ENCODE data around the gene TBX6. TPM values are rescaled to one million over a fixed set of nuclear protein-coding genes. Genes with fewer than 3 reads are reported as not detected.

The TBX6 gene
- total and polyA plus RNA-seq, 10 of the 15 experiments (the other 5 are each of a cell fraction or from before 2014, with no cell fraction given), result 0.08 to 0.90 (median 0.31) TPM; not detected in 2

- TF ChIP-seq IRF3 (IDR thresholded peaks at IDR 0.05) (no peak), PAX8 (IDR thresholded peaks at IDR 0.05) (no peak), ZZZ3 (IDR thresholded peaks at IDR 0.05; ENCODE audit: control insufficient read depth, insufficient read length, low read depth) (no peak), RBBP5 (conservative IDR thresholded peaks at IDR 0.05) (no peak), ZBTB33 (IDR thresholded peaks at IDR 0.05) (no peak), IRF4 (IDR thresholded peaks at IDR 0.05; ENCODE audit: low read depth, low read length) (no peak)
Measured at GRCh38 chr16:30104492-30104891, 12.8 kb upstream of the TBX6 start (continued).

- ATAC-seq, result no peak
- WGBS (ENCODE audit: insufficient coverage, insufficient replicate concordance, low lambda C conversion rate, missing lambda C conversion rate), result 31% methylated on average over 3 of the region's 4 CpGs
- no TSS peak for BruUV-seq (replicated peaks)
- no peak for TF ChIP-seq ZBTB40 (IDR thresholded peaks at IDR 0.05; ENCODE audit: borderline replicate concordance)
- no peak for TF ChIP-seq ZNF217 (IDR thresholded peaks at IDR 0.05)
- TF ChIP-seq, protein P1, sequence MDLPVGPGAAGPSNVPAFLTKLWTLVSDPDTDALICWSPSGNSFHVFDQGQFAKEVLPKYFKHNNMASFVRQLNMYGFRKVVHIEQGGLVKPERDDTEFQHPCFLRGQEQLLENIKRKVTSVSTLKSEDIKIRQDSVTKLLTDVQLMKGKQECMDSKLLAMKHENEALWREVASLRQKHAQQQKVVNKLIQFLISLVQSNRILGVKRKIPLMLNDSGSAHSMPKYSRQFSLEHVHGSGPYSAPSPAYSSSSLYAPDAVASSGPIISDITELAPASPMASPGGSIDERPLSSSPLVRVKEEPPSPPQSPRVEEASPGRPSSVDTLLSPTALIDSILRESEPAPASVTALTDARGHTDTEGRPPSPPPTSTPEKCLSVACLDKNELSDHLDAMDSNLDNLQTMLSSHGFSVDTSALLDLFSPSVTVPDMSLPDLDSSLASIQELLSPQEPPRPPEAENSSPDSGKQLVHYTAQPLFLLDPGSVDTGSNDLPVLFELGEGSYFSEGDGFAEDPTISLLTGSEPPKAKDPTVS (IDR thresholded peaks at IDR 0.05; ENCODE audit: low read depth, low read length), result no peak
- no peak for TF ChIP-seq PKNOX1 (IDR thresholded peaks at IDR 0.05)
- no peak for TF ChIP-seq MEF2B (IDR thresholded peaks at IDR 0.05; ENCODE audit: partially characterized antibody, poor library complexity, severe bottlenecking)
- TF ChIP-seq MYC (IDR thresholded peaks at IDR 0.05; ENCODE audit: insufficient read depth, insufficient read length, insufficient replicate concordance, low read length, severe bottlenecking), result no peak
- TF ChIP-seq WRNIP1 (IDR thresholded peaks at IDR 0.05; ENCODE audit: borderline replicate concordance, low read depth, low read length), result no peak
Measured at GRCh38 chr16:30104090-30104489, 12.4 kb upstream of the TBX6 start.

More at GRCh38 chr16:30104090-30104489, 12.4 kb upstream of the TBX6 start:
- POLR2A ChIA-PET, result no interaction called here
- Histone ChIP-seq H3K9ac (ENCODE audit: control insufficient read depth, insufficient read depth, low read length) (no peak overlapping the region), H3K4me3 (no peak overlapping the region), H3K9me3 (replicated peaks; ENCODE audit: control insufficient read depth, insufficient read depth, low read length) (no peaks in the 10 kb centered on the region; the same call in 2 of the 3 replicates), H2AFZ (ENCODE audit: control insufficient read depth, low read depth, low read length) (no peak overlapping the region), H3K4me1 (ENCODE audit: control insufficient read depth, insufficient read depth, low read length) (no peaks in the 10 kb centered on the region), H3K36me3 (ENCODE audit: control insufficient read depth in 2 of 2, insufficient read depth in 2 of 2, low read length in 1 of 2) (no peaks in the 10 kb centered on the region), H3K27me3 (replicated peaks in 1 of 2; ENCODE audit: control insufficient read depth in 2 of 2, insufficient read depth in 2 of 2, low read length in 1 of 2) (no peaks in the 10 kb centered on the region), H3K27ac (ENCODE audit: control insufficient read depth, insufficient read depth) (no peak overlapping the region), H3K4me2 (ENCODE audit: control insufficient read depth, insufficient read depth) (no peak overlapping the region), H4K20me1 (ENCODE audit: control insufficient read depth, insufficient read depth) (no peaks in the 10 kb centered on the region), H3K79me2 (ENCODE audit: control insufficient read depth, insufficient read depth, low read length) (no peaks in the 10 kb centered on the region)
- intact Hi-C loops (cut with micrococcal nuclease; ENCODE audit: unreplicated experiment) (no loop called here), in situ Hi-C loops (cut with MboI) (no loop called here)
- no peak for FAIRE-seq
- RAD21 ChIA-PET (ENCODE audit: unreplicated experiment), result no interaction called here
- no peak for DNase-seq (ENCODE audit: low read depth, low spot score)
- SMC1A ChIA-PET (ENCODE audit: uncharacterized antibody, unreplicated experiment), result interaction anchor here (1.0 to 2.5 kb wide), 3 partner anchors 12 to 39 kb away, joined by 3 to 11 read pairs (median 3); partner anchors contain the start of gene TBX6
- CTCF ChIA-PET, result interaction anchor here (0.9 to 4.0 kb wide), 2 partner anchors 12 to 24 kb away, joined by 3 to 22 read pairs; partner anchors contain the start of gene TBX6

Data from GM12878 (cell line).